A549 (cell line): ENCODE measurements around the gene TRAF4. TPM values are rescaled to one million over a fixed set of nuclear protein-coding genes. Genes with fewer than 3 reads are reported as not detected.

Experiments used
- ATAC-seq, 2 experiments: fragments of 200-7000 bp in 1 of 2; fragments of >200 bp in 1 of 2; cut with Nextera tagmentation in 1 of 2; cut with Tn5 transposase in 1 of 2; 3 replicates each; pipeline versions ENCODE4 v1.8.0 to v1.9.1; 2018 to 2020; ENCODE audit warnings: mild to moderate bottlenecking in 1 of 2, moderate library complexity in 1 of 2
- CTCF ChIA-PET: fragments of 300-600 bp; sonication (Branson Sonifier 250); formaldehyde crosslinking; extraction: SDS; loops from one replicate; lab custom pipeline; 2021; ENCODE audit warnings: antibody characterized with exemption, inconsistent platforms; lab: Yijun Ruan, JAX
- POLR2A ChIA-PET: fragments of 350-600 bp; formaldehyde crosslinking; extraction: SDS; loops from one replicate; lab custom pipeline; 2021; ENCODE audit warnings: antibody characterized with exemption, inconsistent platforms; lab: Yijun Ruan, JAX
- DNase-seq, 2 experiments: peaks; one replicate each; pipeline versions ENCODE4 v3.0.0 to v3.0.0-alpha.2; 2011 to 2016; ENCODE audit warnings: low read depth in 1 of 2, low spot score in 1 of 2
- FAIRE-seq: peaks from 2 replicates; lab custom pipeline; 2011; peaks lifted over from hg19 to GRCh38; lab: Jason Lieb, UNC
- H3K27ac ChIP-seq, 2 experiments: fragments of >200 bp; sonication (Bioruptor Twin); formaldehyde crosslinking; 3 replicates each; pipeline ENCODE4 v1.5.1; 2016 to 2017
- H3K4me1 ChIP-seq: fragments of >200 bp; sonication (Bioruptor Twin); formaldehyde crosslinking; 3 replicates; pipeline ENCODE4 v1.6.1; 2016
- H3K4me2 ChIP-seq: fragments of >200 bp; sonication (Bioruptor Twin); formaldehyde crosslinking; 3 replicates; pipeline ENCODE4 v1.6.1; 2016
- H3K4me3 ChIP-seq: fragments of >200 bp; sonication (Bioruptor Twin); formaldehyde crosslinking; 3 replicates; pipeline ENCODE4 v1.5.1; 2016
- H3K9me3 ChIP-seq: fragments of >200 bp; sonication (Bioruptor Twin); formaldehyde crosslinking; 3 replicates; pipeline ENCODE4 v1.6.1; 2016
- BHLHE40 ChIP-seq: IDR thresholded peaks from 2 replicates; pipeline ENCODE4 v1.6.1; 2012; ENCODE audit warnings: low read depth, low read length, inconsistent platforms
- CHD2 ChIP-seq: fragments of 150-350 bp; IDR thresholded peaks from 2 replicates; pipeline ENCODE4 v1.6.1; 2014; ENCODE audit warnings: low read length; ENCODE audit not compliant: partially characterized antibody
- EHF ChIP-seq: fragments of 250-450 bp; sonication (Bioruptor Pico); IDR thresholded peaks from 2 replicates; pipeline ENCODE4 v1.5.0; 2020; ENCODE audit warnings: mild to moderate bottlenecking
- EHMT2 ChIP-seq: fragments of 200-600 bp; sonication (generic); IDR thresholded peaks from 2 replicates; pipeline ENCODE4 v1.6.1; 2016; ENCODE audit warnings: antibody characterized with exemption, low read depth, mild to moderate bottlenecking, moderate library complexity
- FOSB ChIP-seq: fragments of 250-450 bp; sonication (Bioruptor Pico); IDR thresholded peaks from 2 replicates; pipeline ENCODE4 v1.5.0; 2020; ENCODE audit warnings: mild to moderate bottlenecking, moderate library complexity
- FOSL2 ChIP-seq, 2 experiments: fragments of 450-650 bp in 1 of 2; fragments of >200 bp in 1 of 2; sonication (Bioruptor Twin) in 1 of 2; formaldehyde crosslinking; IDR thresholded peaks; 2 replicates each; pipeline versions ENCODE4 v1.5.0 to v1.6.1; 2016 to 2020; ENCODE audit warnings: mild to moderate bottlenecking in 1 of 2, moderate library complexity in 1 of 2
- GATA3 ChIP-seq: IDR thresholded peaks from 2 replicates; pipeline ENCODE4 v1.6.1; 2012; ENCODE audit warnings: borderline replicate concordance
- HOXA7 ChIP-seq: fragments of 250-450 bp; sonication (Bioruptor Pico); IDR thresholded peaks from 2 replicates; pipeline ENCODE4 v1.5.0; 2020; ENCODE audit warnings: mild to moderate bottlenecking, moderate library complexity
- JUN ChIP-seq, 2 experiments: fragments of >200 bp; sonication (Bioruptor Twin); formaldehyde crosslinking; IDR thresholded peaks; 2 replicates in 1 of 2; 3 replicates in 1 of 2; pipeline ENCODE4 v1.6.1; 2016 to 2017
- JUNB ChIP-seq: fragments of >200 bp; sonication (Bioruptor Twin); formaldehyde crosslinking; IDR thresholded peaks from 2 replicates; pipeline ENCODE4 v1.6.1; 2016
- NFE2L2 ChIP-seq: fragments of 150-350 bp; conservative IDR thresholded peaks from 2 replicates; pipeline ENCODE4 v1.6.1; 2014; ENCODE audit warnings: low read length
- NPAS2 ChIP-seq: fragments of 250-450 bp; sonication (Bioruptor Pico); IDR thresholded peaks from 2 replicates; pipeline ENCODE4 v1.8.0; 2022; ENCODE audit warnings: mild to moderate bottlenecking, moderate library complexity, borderline replicate concordance
- POLR2A ChIP-seq: IDR thresholded peaks from 2 replicates; pipeline ENCODE4 v1.6.1; 2012; ENCODE audit warnings: mild to moderate bottlenecking, low read length
- POLR2AphosphoS2 ChIP-seq: conservative IDR thresholded peaks from 2 replicates; pipeline ENCODE4 v1.6.1; 2012; ENCODE audit warnings: low read length, improper control_type of control experiment, inconsistent platforms
- RARB ChIP-seq: fragments of 250-450 bp; sonication (Bioruptor Pico); IDR thresholded peaks from 2 replicates; pipeline ENCODE4 v1.8.0; 2021; ENCODE audit warnings: mild to moderate bottlenecking, moderate library complexity
- RNF2 ChIP-seq: fragments of 200-600 bp; sonication (generic); IDR thresholded peaks from 2 replicates; pipeline ENCODE4 v1.6.1; 2016; ENCODE audit warnings: low read depth, mild to moderate bottlenecking, antibody characterized with exemption, moderate library complexity, borderline replicate concordance
- TFCP2L1 ChIP-seq: fragments of 250-450 bp; sonication (Bioruptor Pico); IDR thresholded peaks from 2 replicates; pipeline ENCODE4 v1.5.0; 2021; ENCODE audit warnings: mild to moderate bottlenecking
- TP53 ChIP-seq: fragments of 250-450 bp; sonication (Bioruptor Pico); IDR thresholded peaks from 2 replicates; pipeline ENCODE4 v1.5.0; 2021; ENCODE audit warnings: mild to moderate bottlenecking, moderate library complexity
- ZNF302 ChIP-seq: fragments of 250-450 bp; sonication (Bioruptor Pico); IDR thresholded peaks from 2 replicates; pipeline ENCODE4 v1.9.0; 2021; ENCODE audit warnings: inconsistent platforms, mild to moderate bottlenecking, moderate library complexity
- WGBS: methylation state at CpG from one replicate; pipeline ENCODE4 v1.1.6; 2017; ENCODE audit errors: missing lambda C conversion rate; 5-methylcytosine and 5-hydroxymethylcytosine counted together
- polyA plus RNA-seq, 4 experiments: library from polyadenylated mRNA; depleted of rRNA in 3 of 4; stranded (reverse); fragments of >200 nt; fragmentation: RNase III in 1 of 4; extraction: RNeasy Plus Mini Kit Qiagen cat#74134 plus additional on column Dnase treatment in 1 of 4; gene quantifications; 2 replicates in 3 of 4; 3 replicates in 1 of 4; pipeline ENCODE4 v1.2.3, GENCODE V29; 2011 to 2017
- TF ChIP-seq, protein P1 (sequence below): fragments of >200 bp; sonication (Bioruptor Twin); formaldehyde crosslinking; IDR thresholded peaks from 2 replicates; pipeline ENCODE4 v1.6.1; 2016
- TF ChIP-seq, protein P2 (sequence below): fragments of 150-350 bp; IDR thresholded peaks from 2 replicates; pipeline ENCODE4 v1.6.1; 2014; ENCODE audit warnings: low read depth, mild to moderate bottlenecking, low read length
- TF ChIP-seq, protein P3 (sequence below): IDR thresholded peaks from 2 replicates; pipeline ENCODE4 v1.6.1; 2012
- TF ChIP-seq, protein P4 (sequence below): fragments of >200 bp; sonication (Bioruptor Twin); formaldehyde crosslinking; IDR thresholded peaks from 3 replicates; pipeline ENCODE4 v1.6.1; 2016

The TRAF4 gene
- polyA plus RNA-seq, 2 of the 4 experiments (the other 2 are of a cell fraction) = 64.0 to 65.0 TPM

DNA sequence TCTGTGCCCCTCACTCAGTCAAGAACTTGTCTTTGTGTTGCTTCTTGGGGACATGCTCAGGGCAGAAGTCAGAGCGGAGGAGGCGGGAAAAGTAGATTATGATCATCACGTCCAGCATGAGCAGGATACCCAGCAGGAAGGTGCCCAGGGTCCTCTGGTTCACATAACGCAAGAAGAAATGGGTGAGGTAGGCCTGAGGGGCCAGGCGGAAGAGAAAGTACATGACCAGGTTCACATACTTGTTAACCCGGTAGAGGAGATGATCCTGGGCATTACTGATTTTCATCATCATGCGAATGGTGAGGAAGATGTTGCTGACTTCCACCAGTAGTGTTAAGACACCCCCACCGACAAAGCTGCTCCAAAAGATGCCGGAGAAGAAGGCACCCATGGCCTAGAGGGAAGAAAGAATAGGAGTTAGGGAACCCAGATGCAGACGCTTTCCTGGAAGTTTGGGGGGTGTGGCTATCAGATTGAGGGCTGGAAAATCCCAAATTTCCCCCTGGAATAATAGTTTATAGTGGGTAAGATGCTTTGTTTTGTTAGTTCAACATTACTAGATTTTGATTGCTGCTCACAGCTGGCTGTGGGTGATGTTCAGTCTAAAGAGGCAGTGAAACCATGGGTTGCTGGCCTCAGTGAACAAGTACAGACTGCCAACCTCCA lies 19.2 kb upstream of the TRAF4 start:
- TF ChIP-seq GATA3 = 0 out of 2 replicates have a peak, but pooled peaks have one; percentile 1
- no peak for TF ChIP-seq BHLHE40
- TF ChIP-seq POLR2AphosphoS2 = 0 out of 2 replicates have a peak, but pooled peaks have one; percentile 20
- peak; percentile 33 for TF ChIP-seq HOXA7
- no peak for TF ChIP-seq JUNB
- peak; percentile 37 for TF ChIP-seq FOSB
- TF ChIP-seq ZNF302 (CRISPR knock-in tag) = no peak
- 0 out of 2 replicates have a peak, but pooled peaks have one; percentile 10 for TF ChIP-seq EHF
- TF ChIP-seq CHD2 = peak; percentile 40
- TF ChIP-seq, protein P1, sequence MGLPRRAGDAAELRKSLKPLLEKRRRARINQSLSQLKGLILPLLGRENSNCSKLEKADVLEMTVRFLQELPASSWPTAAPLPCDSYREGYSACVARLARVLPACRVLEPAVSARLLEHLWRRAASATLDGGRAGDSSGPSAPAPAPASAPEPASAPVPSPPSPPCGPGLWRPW = no peak
- TF ChIP-seq, protein P2, sequence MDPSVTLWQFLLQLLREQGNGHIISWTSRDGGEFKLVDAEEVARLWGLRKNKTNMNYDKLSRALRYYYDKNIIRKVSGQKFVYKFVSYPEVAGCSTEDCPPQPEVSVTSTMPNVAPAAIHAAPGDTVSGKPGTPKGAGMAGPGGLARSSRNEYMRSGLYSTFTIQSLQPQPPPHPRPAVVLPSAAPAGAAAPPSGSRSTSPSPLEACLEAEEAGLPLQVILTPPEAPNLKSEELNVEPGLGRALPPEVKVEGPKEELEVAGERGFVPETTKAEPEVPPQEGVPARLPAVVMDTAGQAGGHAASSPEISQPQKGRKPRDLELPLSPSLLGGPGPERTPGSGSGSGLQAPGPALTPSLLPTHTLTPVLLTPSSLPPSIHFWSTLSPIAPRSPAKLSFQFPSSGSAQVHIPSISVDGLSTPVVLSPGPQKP = no peak
- TF ChIP-seq TP53 = 0 out of 2 replicates have a peak, but pooled peaks have one; percentile 80
- TF ChIP-seq RNF2 = no peak
- TF ChIP-seq TFCP2L1 (CRISPR knock-in tag) = 0 out of 2 replicates have a peak, but pooled peaks have one; percentile 4
- CTCF ChIA-PET = interaction anchor here (1.0 to 17.5 kb wide), 9 partner anchors 9 to 391 kb away, joined by 3 to 977 read pairs (median 67); partner anchors contain the start of genes DHRS13, FLOT2, PHF12 and PROCA1
- FAIRE-seq (no peak), DNase-seq (peak in 1 of 2 experiments; percentile 47), ATAC-seq (no peak)
- Histone ChIP-seq H3K4me1 (peaks cover 47% of the 10 kb centered on the region), H3K27ac (peak overlapping the region; percentile 94 to 98), H3K4me2 (peak overlapping the region; percentile 92), H3K4me3 (peak overlapping the region; percentile 63), H3K9me3 (no peaks in the 10 kb centered on the region)
- WGBS = 67% methylated on average over 10 of the region's 10 CpGs
- POLR2A ChIA-PET = interaction anchor here (0.6 to 5.3 kb wide), 8 partner anchors 9 to 568 kb away, joined by 3 to 369 read pairs (median 4); partner anchors contain the start of genes BLTP2, PHF12, PROCA1 and TRAF4

DNA sequence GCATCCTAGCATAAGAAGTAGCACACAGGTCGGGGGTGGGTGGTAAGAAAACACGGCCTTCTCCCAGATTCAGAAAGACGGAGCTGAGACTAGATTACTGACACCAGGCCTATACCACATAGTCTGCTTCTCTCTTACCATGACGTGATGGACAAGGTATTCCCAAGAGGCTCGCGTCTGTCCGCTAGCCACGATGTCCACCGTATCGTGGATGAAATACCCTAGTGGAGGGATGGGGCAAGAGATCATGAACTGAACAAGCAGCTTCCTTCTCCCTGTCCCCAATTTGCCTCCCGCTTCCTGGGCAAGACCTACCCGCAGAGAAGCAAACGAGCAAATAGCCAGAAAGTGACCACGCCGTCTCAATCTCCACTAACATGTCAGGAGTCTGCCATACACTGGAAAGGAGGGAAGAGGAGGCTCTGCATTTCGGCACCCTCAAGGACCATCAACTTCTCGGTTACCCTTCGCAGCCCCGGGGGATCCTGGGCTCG lies 18.6 kb upstream of the TRAF4 start:
- 4% methylated on average over 18 of the region's 20 CpGs for WGBS
- Histone ChIP-seq H3K9me3 (no peaks in the 10 kb centered on the region), H3K4me1 (peaks cover 47% of the 10 kb centered on the region), H3K4me3 (peak overlapping the region; percentile 63), H3K27ac (peak overlapping the region; percentile 94 to 98), H3K4me2 (peak overlapping the region; percentile 92)
- TF ChIP-seq BHLHE40 (no peak), EHMT2 (no peak), NFE2L2 (no peak), RARB (CRISPR knock-in tag) (peak; percentile 89), JUN (IDR thresholded peaks at IDR 0.05) (peak; percentile 27 to 84; a peak in 4 of 5 replicates), POLR2AphosphoS2 (peak; percentile 86), FOSL2 (IDR thresholded peaks at IDR 0.05) (no peak), FOSL2 (CRISPR knock-in tag; IDR thresholded peaks at IDR 0.05) (peak; percentile 37; the same call in 1 of the 2 replicates), FOSB (peak; percentile 84; the same call in 1 of the 2 replicates), POLR2A (peak; percentile 56), NPAS2 (CRISPR knock-in tag) (no peak), HOXA7 (peak; percentile 55; the same call in 1 of the 2 replicates), TFCP2L1 (CRISPR knock-in tag) (peak; percentile 85)
- TF ChIP-seq, protein P3, sequence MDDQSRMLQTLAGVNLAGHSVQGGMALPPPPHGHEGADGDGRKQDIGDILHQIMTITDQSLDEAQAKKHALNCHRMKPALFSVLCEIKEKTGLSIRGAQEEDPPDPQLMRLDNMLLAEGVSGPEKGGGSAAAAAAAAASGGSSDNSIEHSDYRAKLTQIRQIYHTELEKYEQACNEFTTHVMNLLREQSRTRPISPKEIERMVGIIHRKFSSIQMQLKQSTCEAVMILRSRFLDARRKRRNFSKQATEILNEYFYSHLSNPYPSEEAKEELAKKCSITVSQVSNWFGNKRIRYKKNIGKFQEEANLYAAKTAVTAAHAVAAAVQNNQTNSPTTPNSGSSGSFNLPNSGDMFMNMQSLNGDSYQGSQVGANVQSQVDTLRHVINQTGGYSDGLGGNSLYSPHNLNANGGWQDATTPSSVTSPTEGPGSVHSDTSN = peak; percentile 65
- TF ChIP-seq, protein P4, sequence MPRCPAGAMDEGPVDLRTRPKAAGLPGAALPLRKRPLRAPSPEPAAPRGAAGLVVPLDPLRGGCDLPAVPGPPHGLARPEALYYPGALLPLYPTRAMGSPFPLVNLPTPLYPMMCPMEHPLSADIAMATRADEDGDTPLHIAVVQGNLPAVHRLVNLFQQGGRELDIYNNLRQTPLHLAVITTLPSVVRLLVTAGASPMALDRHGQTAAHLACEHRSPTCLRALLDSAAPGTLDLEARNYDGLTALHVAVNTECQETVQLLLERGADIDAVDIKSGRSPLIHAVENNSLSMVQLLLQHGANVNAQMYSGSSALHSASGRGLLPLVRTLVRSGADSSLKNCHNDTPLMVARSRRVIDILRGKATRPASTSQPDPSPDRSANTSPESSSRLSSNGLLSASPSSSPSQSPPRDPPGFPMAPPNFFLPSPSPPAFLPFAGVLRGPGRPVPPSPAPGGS = peak; percentile 50; the same call in 2 of the 3 replicates
- peak; percentile 74 to 88 for DNase-seq
- ChIA-PET POLR2A (interaction anchor here (0.6 to 5.3 kb wide), 9 partner anchors 10 to 567 kb away, joined by 3 to 369 read pairs (median 5); partner anchors contain the start of genes BLTP2, PHF12, PROCA1 and TRAF4), CTCF (interaction anchor here (1.0 to 17.5 kb wide), 11 partner anchors 10 to 390 kb away, joined by 3 to 977 read pairs (median 31); partner anchors contain the start of genes DHRS13, FLOT2, PHF12 and PROCA1)
- peak; percentile 16 to 18 for ATAC-seq
- no peak for FAIRE-seq
